HCT116 (cell line): Measurements from ENCODE around the gene SPAG4. TPM values are rescaled to one million over a fixed set of nuclear protein-coding genes. Genes with fewer than 3 reads are reported as not detected.

ENCODE experiments used
- ATAC-seq: fragments of 200-7000 bp; cut with Tn5 transposase; 2 replicates; pipeline ENCODE4 v1.9.1; 2020; ENCODE audit warnings: mild to moderate bottlenecking, moderate library complexity
- BruUV-seq: library from RNA; stranded (reverse); fragments of 400-500 nt; replicated peaks from 2 replicates; lab custom pipeline; 2021; lab: Mats Ljungman, UMichigan
- CTCF ChIA-PET: fragments of 300-600 bp; sonication (Branson Sonifier 250); formaldehyde crosslinking; loops from one replicate; lab custom pipeline; 2021; ENCODE audit warnings: antibody characterized with exemption; lab: Charles Lee
- POLR2A ChIA-PET: fragments of 300-600, 350-600 bp; sonication (Branson Sonifier 250); formaldehyde crosslinking; loops from one replicate; lab custom pipeline; 2021; ENCODE audit warnings: antibody characterized with exemption; lab: Charles Lee
- RAD21 ChIA-PET, 2 experiments: fragments of 300-600 bp; sonication (Branson Sonifier 250); formaldehyde crosslinking; loops; one replicate each; lab custom pipeline; 2023; ENCODE audit warnings: low total read pairs in 2 of 2; ENCODE audit not compliant: uncharacterized antibody in 2 of 2, unreplicated experiment in 2 of 2, low non-redundant PET in 1 of 2; lab: Charles Lee
- DNase-seq: peaks from one replicate; pipeline ENCODE4 v3.0.0-alpha.2; 2010; ENCODE audit warnings: low read depth, low spot score
- H2AFZ ChIP-seq: fragments of 200-600 bp; shearing (Covaris generic), sonication (generic); 2 replicates; pipeline ENCODE4 v1.6.1; 2017; ENCODE audit warnings: low read depth, mixed run types, mixed read lengths, antibody characterized with exemption, low read length; ENCODE audit not compliant: poor library complexity, severe bottlenecking
- H3K27ac ChIP-seq: 2 replicates; pipeline ENCODE4 v1.5.1; 2012; ENCODE audit warnings: low read depth, low read length
- H3K27me3 ChIP-seq: fragments of 200-600 bp; sonication (generic); 2 replicates; pipeline ENCODE4 v1.6.1; 2016; ENCODE audit warnings: mixed run types, low read length, mixed read lengths; ENCODE audit not compliant: insufficient read depth
- H3K36me3 ChIP-seq, 2 experiments: fragments of 200-500 bp in 1 of 2; fragments of 200-600 bp in 1 of 2; sonication (Bioruptor generic) in 1 of 2; sonication (generic) in 1 of 2; 2 replicates each; pipeline versions ENCODE4 v1.5.1 to v1.6.1; 2014 to 2016; ENCODE audit warnings: low read length in 2 of 2, inconsistent platforms in 1 of 2, mixed read lengths in 1 of 2, mixed run types in 1 of 2; ENCODE audit not compliant: insufficient read depth in 2 of 2, control insufficient read depth in 1 of 2
- H3K4me1 ChIP-seq, 2 experiments: fragments of 200-600 bp in 1 of 2; sonication (generic) in 1 of 2; 2 replicates each; pipeline versions ENCODE4 v1.5.1 to v1.6.1; 2012 to 2017; ENCODE audit warnings: low read length in 2 of 2, inconsistent platforms in 1 of 2, mild to moderate bottlenecking in 1 of 2, mixed read lengths in 1 of 2, mixed run types in 1 of 2, moderate library complexity in 1 of 2; ENCODE audit not compliant: insufficient read depth in 2 of 2, control insufficient read depth in 1 of 2
- H3K4me2 ChIP-seq: fragments of 200-600 bp; sonication (generic); 2 replicates; pipeline ENCODE4 v1.6.1; 2017; ENCODE audit warnings: mixed run types, low read length, mixed read lengths
- H3K4me3 ChIP-seq, 2 experiments: fragments of 200-600 bp in 1 of 2; sonication (generic) in 1 of 2; replicated peaks in 1 of 2; 2 replicates each; pipeline ENCODE4 v1.5.1; 2011 to 2016; ENCODE audit warnings: low read length in 2 of 2, control low read depth in 1 of 2, low read depth in 1 of 2, mild to moderate bottlenecking in 1 of 2, mixed read lengths in 1 of 2, mixed run types in 1 of 2
- H3K79me2 ChIP-seq: fragments of 200-600 bp; sonication (generic); 2 replicates; pipeline ENCODE4 v1.6.1; 2017; ENCODE audit warnings: mild to moderate bottlenecking, mixed run types, low read length, moderate library complexity, mixed read lengths; ENCODE audit not compliant: insufficient read depth
- H3K9ac ChIP-seq: fragments of 200-600 bp; sonication (generic); 2 replicates; pipeline ENCODE4 v1.6.1; 2016; ENCODE audit warnings: low read length, mixed read lengths
- H3K9me2 ChIP-seq: fragments of 200-600 bp; sonication (generic), shearing (Covaris generic); 2 replicates; pipeline ENCODE4 v1.6.1; 2017; ENCODE audit warnings: mixed run types, mild to moderate bottlenecking, moderate library complexity; ENCODE audit not compliant: insufficient read depth
- H3K9me3 ChIP-seq, 2 experiments: fragments of 200-500 bp in 1 of 2; fragments of 200-600 bp in 1 of 2; sonication (Bioruptor generic) in 1 of 2; sonication (generic) in 1 of 2; 2 replicates each; pipeline ENCODE4 v1.6.1; 2014 to 2017; ENCODE audit warnings: low read length in 2 of 2, mixed read lengths in 2 of 2, inconsistent platforms in 1 of 2, low read depth in 1 of 2, mild to moderate bottlenecking in 1 of 2, mixed run types in 1 of 2, moderate library complexity in 1 of 2; ENCODE audit not compliant: control insufficient read depth in 1 of 2, insufficient read depth in 1 of 2
- H4K20me1 ChIP-seq: fragments of 200-600 bp; sonication (generic), shearing (Covaris generic); 2 replicates; pipeline ENCODE4 v1.6.1; 2017; ENCODE audit warnings: mixed run types, mild to moderate bottlenecking, moderate library complexity; ENCODE audit not compliant: insufficient read depth
- CBX3 ChIP-seq: IDR thresholded peaks from 2 replicates; pipeline ENCODE4 v1.6.1; 2012; ENCODE audit warnings: low read depth
- ELF1 ChIP-seq: IDR thresholded peaks from 2 replicates; pipeline ENCODE4 v1.6.1; 2012; ENCODE audit warnings: low read depth, borderline replicate concordance
- EZH2phosphoT487 ChIP-seq: fragments of 200-600 bp; IDR thresholded peaks from 2 replicates; pipeline ENCODE4 v1.6.1; 2018; ENCODE audit warnings: antibody characterized with exemption, borderline replicate concordance
- FOSL1 ChIP-seq: IDR thresholded peaks from 2 replicates; pipeline ENCODE4 v1.6.1; 2012; ENCODE audit warnings: low read depth
- POLR2A ChIP-seq: IDR thresholded peaks from 2 replicates; pipeline ENCODE4 v1.7.0; 2011; ENCODE audit warnings: borderline replicate concordance; ENCODE audit not compliant: insufficient read depth, insufficient read length; ENCODE audit errors: extremely low read depth
- POLR2AphosphoS5 ChIP-seq: IDR thresholded peaks from 2 replicates; pipeline ENCODE4 v1.6.1; 2011; ENCODE audit warnings: mild to moderate bottlenecking, low read depth, low read length, moderate library complexity
- RAD21 ChIP-seq: IDR thresholded peaks from 2 replicates; pipeline ENCODE4 v1.6.1; 2012; ENCODE audit warnings: low read depth, mild to moderate bottlenecking
- SIN3A ChIP-seq: IDR thresholded peaks from 2 replicates; pipeline ENCODE4 v1.6.1; 2012; ENCODE audit warnings: low read depth
- YY1 ChIP-seq: IDR thresholded peaks from 2 replicates; pipeline ENCODE4 v1.6.1; 2011; ENCODE audit warnings: low read length, low read depth, moderate library complexity, mild to moderate bottlenecking; ENCODE audit not compliant: insufficient replicate concordance; ENCODE audit errors: extremely low read depth
- ZFX ChIP-seq: fragments of 450-650 bp; IDR thresholded peaks from 2 replicates; pipeline ENCODE4 v1.6.1; 2017
- intact Hi-C: fragments of 100-400 bp; cut with micrococcal nuclease; formaldehyde crosslinking; loops from 2 replicates; pipeline ENCODE4 v1.10.0; 2022
- total RNA-seq: library from RNA; stranded (reverse); gene quantifications from one replicate; pipeline ENCODE4 v1.2.1, GENCODE V29; 2021; ENCODE audit not compliant: unreplicated experiment
- TF ChIP-seq, protein P1 (sequence below): IDR thresholded peaks from 2 replicates; pipeline ENCODE4 v1.6.1; 2011; ENCODE audit warnings: mild to moderate bottlenecking, low read length, moderate library complexity; ENCODE audit not compliant: insufficient replicate concordance; ENCODE audit errors: extremely low read depth
- TF ChIP-seq, protein P2 (sequence below): IDR thresholded peaks from 2 replicates; pipeline ENCODE4 v1.6.1; 2012

SPAG4 gene
- total RNA-seq, 1 experiment from 2014 or later, result 6.2 TPM

DNA sequence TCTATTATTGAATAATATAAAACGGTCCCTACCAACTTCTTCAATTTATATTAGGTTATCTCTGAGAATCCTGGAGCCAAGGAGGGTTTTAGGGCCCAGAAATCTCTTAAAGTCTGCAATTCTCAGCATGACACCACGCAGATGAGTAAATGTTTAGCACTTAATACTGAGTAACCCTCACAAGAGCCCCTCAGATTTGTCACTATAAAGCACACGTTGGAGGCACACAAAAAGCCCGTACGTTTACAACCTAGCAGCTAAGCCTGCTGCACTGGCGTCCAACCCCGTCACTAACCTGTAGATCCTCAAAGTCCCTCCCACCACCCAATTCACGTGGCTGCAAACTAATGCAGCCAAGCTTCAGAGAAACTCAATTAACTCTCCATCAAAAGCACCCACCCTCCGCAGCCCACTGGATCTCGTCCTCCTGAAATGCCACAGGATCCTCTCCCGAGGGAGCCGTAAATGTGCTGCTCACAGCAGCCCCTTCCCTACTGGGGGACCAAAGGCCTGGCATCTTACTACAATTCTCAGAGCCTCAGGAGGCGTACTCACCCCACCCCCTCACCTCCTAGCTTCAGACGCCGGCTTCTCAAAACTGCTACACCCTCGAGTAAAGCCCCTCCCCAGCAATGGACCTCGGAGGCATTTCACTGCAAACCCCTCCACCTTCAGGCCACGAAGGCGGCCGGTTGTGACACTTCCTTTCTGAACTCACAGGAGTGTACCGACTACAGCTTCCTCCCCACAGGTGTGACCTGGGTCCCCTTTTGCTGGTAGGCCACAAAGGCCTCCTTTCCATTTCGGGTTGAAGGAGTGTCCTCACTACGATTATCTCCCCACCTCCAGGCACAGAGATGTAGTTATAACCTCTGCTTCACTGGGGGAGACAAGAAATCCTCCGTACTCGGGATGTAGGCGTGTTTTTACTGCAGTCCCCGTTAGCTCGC, 48.2 kb downstream of the SPAG4 start:
- no TSS peak for BruUV-seq
- Histone ChIP-seq H3K27ac (peak overlapping the region; percentile 88), H3K4me2 (peak overlapping the region; percentile 80), H3K27me3 (no peaks in the 10 kb centered on the region), H2AFZ (no peak overlapping the region), H3K79me2 (peaks cover 60% of the 10 kb centered on the region), H3K36me3 (no peaks in the 10 kb centered on the region; a peak in 1 of 4 replicates), H3K9ac (peak overlapping the region; percentile 97), H4K20me1 (peaks cover 45% of the 10 kb centered on the region), H3K9me3 (no peaks in the 10 kb centered on the region), H3K9me2 (no peaks in the 10 kb centered on the region), H3K4me3 (peak overlapping the region; percentile 79 to 87), H3K4me1 (peaks cover 31 to 43% of the 10 kb centered on the region in 2 experiments)
- intact Hi-C loops, result loop anchor here (2.0 kb wide), 1 partner anchor 45 kb away; no protein-coding TSS in a partner anchor
- ChIA-PET POLR2A (interaction anchor here (0.6 to 1.0 kb wide), 2 partner anchors 45 to 78 kb away, joined by 3 to 5 read pairs; partner anchors contain the start of gene RBM39), CTCF (no interaction called here), RAD21 (no interaction called here)
- ATAC-seq, result peak; percentile 46
- TF ChIP-seq POLR2AphosphoS5 (peak; percentile 44; the same call in 1 of the 2 replicates), ELF1 (no peak)
- TF ChIP-seq, all 23 proteins: peak for 1
- peak; percentile 6 for DNase-seq

DNA sequence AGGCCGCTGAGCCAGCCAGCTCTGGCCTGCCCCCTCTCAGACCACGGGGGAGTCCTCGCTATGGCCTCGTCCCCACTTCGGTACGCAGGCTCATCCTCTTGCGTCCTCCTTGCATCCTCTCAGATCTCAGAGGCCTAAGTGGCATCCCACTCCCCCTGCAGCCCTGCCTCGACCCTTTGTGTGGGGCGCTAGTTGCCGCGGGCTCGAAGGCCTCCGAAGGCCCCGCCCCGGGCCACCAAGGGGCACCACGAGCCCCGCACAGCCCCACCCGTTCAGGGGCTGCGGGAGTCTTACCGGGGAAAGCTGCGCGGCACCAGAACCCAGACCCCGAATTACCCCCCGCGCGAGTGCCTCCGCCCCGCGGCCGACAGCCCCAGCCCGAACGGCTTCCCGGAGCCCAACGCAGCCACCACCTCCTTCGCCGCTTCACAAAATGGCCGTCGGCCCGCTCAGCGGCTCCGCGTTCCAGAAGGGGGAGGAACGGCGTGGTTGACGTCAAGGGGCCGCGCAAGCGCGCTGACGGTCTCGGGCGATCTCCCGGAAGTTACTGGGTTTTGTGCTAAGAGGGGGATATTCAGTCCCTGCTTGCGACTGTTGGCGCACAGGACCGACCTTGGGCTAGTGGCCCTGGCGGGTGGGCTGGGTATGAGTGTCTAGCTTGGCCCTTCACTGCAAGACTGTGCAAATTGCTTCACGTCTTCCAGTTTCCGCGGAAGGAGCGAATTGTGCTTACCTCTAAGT, 49.0 kb downstream of the SPAG4 start, which contains the start of the genes CPNE1 and RBM12:
Gene CPNE1 (minus strand): TSS at position 435 of the 741 bp plus-strand sequence. CDS start 31,977 bp downstream, outside the sequence.
Gene RBM12 (minus strand): TSS at position 435 of the 741 bp plus-strand sequence. CDS start 9,578 bp downstream, outside the sequence.
- ChIA-PET POLR2A (interaction anchor here (0.6 to 1.0 kb wide), 2 partner anchors 45 to 78 kb away, joined by 3 to 5 read pairs; partner anchors contain the start of gene RBM39), CTCF (no interaction called here)

More for the DNA sequence above, 49.0 kb downstream of the SPAG4 start, which contains the start of the genes CPNE1 and RBM12:
- peak within 1 kb of the TSS; percentile 79 to 87 for H3K4me3 ChIP-seq
- peaks cover 5 to 6% of the 10 kb centered on the region in 2 experiments; a peak in 2 of 4 replicates for H3K36me3 ChIP-seq
- intact Hi-C loops, result no loop called here
- no peaks in the 10 kb centered on the region for H3K9me2 ChIP-seq
- TF ChIP-seq EZH2phosphoT487, result no peak
- TF ChIP-seq, protein P1, sequence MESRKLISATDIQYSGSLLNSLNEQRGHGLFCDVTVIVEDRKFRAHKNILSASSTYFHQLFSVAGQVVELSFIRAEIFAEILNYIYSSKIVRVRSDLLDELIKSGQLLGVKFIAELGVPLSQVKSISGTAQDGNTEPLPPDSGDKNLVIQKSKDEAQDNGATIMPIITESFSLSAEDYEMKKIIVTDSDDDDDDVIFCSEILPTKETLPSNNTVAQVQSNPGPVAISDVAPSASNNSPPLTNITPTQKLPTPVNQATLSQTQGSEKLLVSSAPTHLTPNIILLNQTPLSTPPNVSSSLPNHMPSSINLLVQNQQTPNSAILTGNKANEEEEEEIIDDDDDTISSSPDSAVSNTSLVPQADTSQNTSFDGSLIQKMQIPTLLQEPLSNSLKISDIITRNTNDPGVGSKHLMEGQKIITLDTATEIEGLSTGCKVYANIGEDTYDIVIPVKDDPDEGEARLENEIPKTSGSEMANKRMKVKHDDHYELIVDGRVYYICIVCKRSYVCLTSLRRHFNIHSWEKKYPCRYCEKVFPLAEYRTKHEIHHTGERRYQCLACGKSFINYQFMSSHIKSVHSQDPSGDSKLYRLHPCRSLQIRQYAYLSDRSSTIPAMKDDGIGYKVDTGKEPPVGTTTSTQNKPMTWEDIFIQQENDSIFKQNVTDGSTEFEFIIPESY, result peak; percentile 9
- TF ChIP-seq, protein P2, sequence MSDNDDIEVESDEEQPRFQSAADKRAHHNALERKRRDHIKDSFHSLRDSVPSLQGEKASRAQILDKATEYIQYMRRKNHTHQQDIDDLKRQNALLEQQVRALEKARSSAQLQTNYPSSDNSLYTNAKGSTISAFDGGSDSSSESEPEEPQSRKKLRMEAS, result peak; percentile 75; the same call in 1 of the 2 replicates
- no peak for TF ChIP-seq FOSL1
- TF ChIP-seq RAD21, result no peak
- TF ChIP-seq POLR2AphosphoS5, result peak; percentile 98
- no peak for TF ChIP-seq SIN3A
- TF ChIP-seq ZFX, result peak; percentile 99
- peak; percentile 98 for TF ChIP-seq YY1
- no peak for TF ChIP-seq CBX3
- peak; percentile 86 for TF ChIP-seq POLR2A
- peak; percentile 86 for TF ChIP-seq ELF1
- H3K9me3 ChIP-seq, result no peaks in the 10 kb centered on the region
- BruUV-seq, result no TSS peak
- peaks cover 51% of the 10 kb centered on the region for H3K79me2 ChIP-seq
- ATAC-seq (peak; percentile 88), DNase-seq (peak; percentile 83)
- no peaks in the 10 kb centered on the region for H3K27me3 ChIP-seq
- H3K27ac ChIP-seq, result peak within 1 kb of the TSS; percentile 88
- RAD21 ChIA-PET, result no interaction called here
- no peak within 1 kb of the TSS for H2AFZ ChIP-seq
- peaks cover 38% of the 10 kb centered on the region for H4K20me1 ChIP-seq
- peak within 1 kb of the TSS; percentile 80 for H3K4me2 ChIP-seq
- peak within 1 kb of the TSS; percentile 97 for H3K9ac ChIP-seq
- peaks cover 31 to 43% of the 10 kb centered on the region in 2 experiments for H3K4me1 ChIP-seq
